ENCODE data around the gene NUP133.

Gene NUP133

DNA sequence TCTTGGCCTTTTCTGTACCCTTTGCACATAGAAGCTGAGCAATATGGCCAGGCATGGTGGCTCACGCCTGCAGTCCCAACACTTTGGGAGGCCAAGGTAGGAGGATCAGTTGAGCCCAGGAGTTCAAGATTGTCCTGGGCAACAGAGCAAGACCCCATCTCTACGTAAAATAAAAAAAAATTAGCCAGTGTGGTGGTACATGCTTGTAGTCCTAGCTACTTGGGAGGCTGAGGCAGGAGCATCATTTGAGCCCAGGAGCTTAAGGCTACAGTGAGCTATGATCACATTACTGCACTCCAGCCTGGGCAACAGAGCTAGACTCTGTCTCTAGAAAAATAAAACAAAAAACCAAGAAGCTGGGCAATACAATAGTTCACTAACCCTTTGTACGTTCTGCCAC, 80.6 kb downstream of the NUP133 start:
- TF ChIP-seq, protein P1, sequence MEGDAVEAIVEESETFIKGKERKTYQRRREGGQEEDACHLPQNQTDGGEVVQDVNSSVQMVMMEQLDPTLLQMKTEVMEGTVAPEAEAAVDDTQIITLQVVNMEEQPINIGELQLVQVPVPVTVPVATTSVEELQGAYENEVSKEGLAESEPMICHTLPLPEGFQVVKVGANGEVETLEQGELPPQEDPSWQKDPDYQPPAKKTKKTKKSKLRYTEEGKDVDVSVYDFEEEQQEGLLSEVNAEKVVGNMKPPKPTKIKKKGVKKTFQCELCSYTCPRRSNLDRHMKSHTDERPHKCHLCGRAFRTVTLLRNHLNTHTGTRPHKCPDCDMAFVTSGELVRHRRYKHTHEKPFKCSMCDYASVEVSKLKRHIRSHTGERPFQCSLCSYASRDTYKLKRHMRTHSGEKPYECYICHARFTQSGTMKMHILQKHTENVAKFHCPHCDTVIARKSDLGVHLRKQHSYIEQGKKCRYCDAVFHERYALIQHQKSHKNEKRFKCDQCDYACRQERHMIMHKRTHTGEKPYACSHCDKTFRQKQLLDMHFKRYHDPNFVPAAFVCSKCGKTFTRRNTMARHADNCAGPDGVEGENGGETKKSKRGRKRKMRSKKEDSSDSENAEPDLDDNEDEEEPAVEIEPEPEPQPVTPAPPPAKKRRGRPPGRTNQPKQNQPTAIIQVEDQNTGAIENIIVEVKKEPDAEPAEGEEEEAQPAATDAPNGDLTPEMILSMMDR (conservative IDR thresholded peaks at IDR 0.05; ENCODE audit: low read length): no peak
- no peak for TF ChIP-seq EZH2phosphoT487 (IDR thresholded peaks at IDR 0.05; ENCODE audit: borderline replicate concordance)
- no peak overlapping the region for H3K4me2 ChIP-seq (ENCODE audit: low read depth, low read length, poor library complexity, severe bottlenecking)
- H3K9me2 ChIP-seq (replicated peaks; ENCODE audit: low read depth, low read length): no peaks in the 10 kb centered on the region
- H3K9ac ChIP-seq (ENCODE audit: low read depth, low read length, poor library complexity, severe bottlenecking): no peak overlapping the region
- H3F3A ChIP-seq (ENCODE audit: low read depth): no peaks in the 10 kb centered on the region
- H3K36me3 ChIP-seq (ENCODE audit: insufficient read depth, low read length): no peaks in the 10 kb centered on the region
- no peak overlapping the region for H2AFZ ChIP-seq (ENCODE audit: low read length)
- H4K20me1 ChIP-seq (ENCODE audit: insufficient read depth, low read length, poor library complexity, severe bottlenecking): no peaks in the 10 kb centered on the region
- no peak overlapping the region for H3K4me3 ChIP-seq (ENCODE audit: low read length, poor library complexity, severe bottlenecking)
- no peaks in the 10 kb centered on the region for H3K79me2 ChIP-seq (ENCODE audit: insufficient read depth, low read length)
- no peaks in the 10 kb centered on the region for H3K27me3 ChIP-seq (ENCODE audit: insufficient read depth, low read length, poor library complexity, severe bottlenecking)
- H3K4me1 ChIP-seq (ENCODE audit: insufficient read depth, low read length, poor library complexity, severe bottlenecking): no peaks in the 10 kb centered on the region
- no peaks in the 10 kb centered on the region for H3K9me3 ChIP-seq (ENCODE audit: insufficient read depth, low read depth, low read length)

DNA sequence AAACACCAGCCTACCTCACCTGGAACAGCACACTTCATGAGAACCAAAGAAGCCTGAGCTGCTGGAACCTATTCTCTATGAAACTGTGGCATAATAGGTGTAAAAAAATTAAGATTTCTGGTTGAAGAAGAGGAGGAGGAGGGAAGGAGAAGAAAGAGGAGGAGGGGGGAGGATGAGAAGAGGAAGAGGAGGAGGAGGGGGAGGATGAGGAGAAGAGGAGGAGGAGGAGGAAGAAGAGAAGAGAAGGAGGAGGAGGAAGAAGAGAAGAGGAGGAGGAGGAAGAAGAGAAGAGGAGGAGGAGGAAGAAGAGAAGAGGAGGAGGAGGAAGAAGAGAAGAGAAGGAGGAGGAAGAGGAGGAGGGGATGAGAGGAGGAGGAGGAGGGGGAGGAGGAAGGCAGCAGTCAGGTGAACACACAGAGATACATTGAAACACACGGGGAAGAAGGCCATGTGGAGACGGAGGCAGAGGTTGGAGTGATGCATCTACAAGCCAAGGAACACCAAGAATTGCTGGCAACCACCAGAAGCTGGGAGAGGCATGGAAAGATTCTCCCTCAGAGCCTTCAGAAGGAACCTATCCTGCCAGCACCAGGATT, 82.5 kb downstream of the NUP133 start:
- H3K79me2 ChIP-seq (ENCODE audit: insufficient read depth, low read length): no peaks in the 10 kb centered on the region
- no peak overlapping the region for H3K4me3 ChIP-seq (ENCODE audit: low read length, poor library complexity, severe bottlenecking)
- no peaks in the 10 kb centered on the region for H3K36me3 ChIP-seq (ENCODE audit: insufficient read depth, low read length)
- TF ChIP-seq EZH2phosphoT487 (IDR thresholded peaks at IDR 0.05; ENCODE audit: borderline replicate concordance): no peak
- TF ChIP-seq, protein P1 (conservative IDR thresholded peaks at IDR 0.05; ENCODE audit: low read length): no peak
- H4K20me1 ChIP-seq (ENCODE audit: insufficient read depth, low read length, poor library complexity, severe bottlenecking): no peaks in the 10 kb centered on the region
- no peaks in the 10 kb centered on the region for H3F3A ChIP-seq (ENCODE audit: low read depth)
- no peak overlapping the region for H2AFZ ChIP-seq (ENCODE audit: low read length)
- H3K4me1 ChIP-seq (ENCODE audit: insufficient read depth, low read length, poor library complexity, severe bottlenecking): no peaks in the 10 kb centered on the region
- H3K4me2 ChIP-seq (ENCODE audit: low read depth, low read length, poor library complexity, severe bottlenecking): no peak overlapping the region
- no peaks in the 10 kb centered on the region for H3K9me2 ChIP-seq (replicated peaks; ENCODE audit: low read depth, low read length)
- H3K9ac ChIP-seq (ENCODE audit: low read depth, low read length, poor library complexity, severe bottlenecking): no peak overlapping the region
- no peaks in the 10 kb centered on the region for H3K27me3 ChIP-seq (ENCODE audit: insufficient read depth, low read length, poor library complexity, severe bottlenecking)
- H3K9me3 ChIP-seq (ENCODE audit: insufficient read depth, low read depth, low read length): no peaks in the 10 kb centered on the region

DNA sequence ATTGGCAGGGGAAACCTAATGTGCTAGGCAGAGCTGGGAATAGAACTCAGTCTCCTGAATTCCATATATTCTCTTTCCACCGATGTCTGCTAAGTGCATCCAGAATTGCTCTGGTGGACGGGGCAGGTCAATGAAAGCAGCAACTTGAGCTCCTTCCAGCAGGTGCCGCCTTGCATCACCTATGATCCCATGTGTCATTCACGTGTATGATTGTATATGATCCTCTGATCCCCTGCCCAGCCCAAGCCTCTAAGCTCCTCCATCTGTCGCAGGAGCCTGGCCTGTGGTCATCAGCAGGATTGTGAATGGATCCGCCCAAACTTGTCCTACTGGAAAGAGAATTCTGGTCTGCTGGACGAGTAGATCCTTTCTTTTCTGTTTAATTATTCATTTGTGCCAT, 87.4 kb downstream of the NUP133 start:
- H3K9me2 ChIP-seq (replicated peaks; ENCODE audit: low read depth, low read length): no peaks in the 10 kb centered on the region
- H4K20me1 ChIP-seq (ENCODE audit: insufficient read depth, low read length, poor library complexity, severe bottlenecking): no peaks in the 10 kb centered on the region
- no peaks in the 10 kb centered on the region for H3K4me1 ChIP-seq (ENCODE audit: insufficient read depth, low read length, poor library complexity, severe bottlenecking)
- H3F3A ChIP-seq (ENCODE audit: low read depth): no peaks in the 10 kb centered on the region
- H3K27me3 ChIP-seq (ENCODE audit: insufficient read depth, low read length, poor library complexity, severe bottlenecking): no peaks in the 10 kb centered on the region
- H3K36me3 ChIP-seq (ENCODE audit: insufficient read depth, low read length): no peaks in the 10 kb centered on the region
- no peak overlapping the region for H2AFZ ChIP-seq (ENCODE audit: low read length)
- TF ChIP-seq, protein P1 (conservative IDR thresholded peaks at IDR 0.05; ENCODE audit: low read length): no peak
- TF ChIP-seq EZH2phosphoT487 (IDR thresholded peaks at IDR 0.05; ENCODE audit: borderline replicate concordance): no peak
- H3K9ac ChIP-seq (ENCODE audit: low read depth, low read length, poor library complexity, severe bottlenecking): no peak overlapping the region
- no peak overlapping the region for H3K4me2 ChIP-seq (ENCODE audit: low read depth, low read length, poor library complexity, severe bottlenecking)
- H3K4me3 ChIP-seq (ENCODE audit: low read length, poor library complexity, severe bottlenecking): no peak overlapping the region
- H3K9me3 ChIP-seq (ENCODE audit: insufficient read depth, low read depth, low read length): no peaks in the 10 kb centered on the region
- H3K79me2 ChIP-seq (ENCODE audit: insufficient read depth, low read length): no peaks in the 10 kb centered on the region
